ENCODE data around the gene DAB1. TPM values are rescaled to one million over a fixed set of nuclear protein-coding genes. Genes with fewer than 3 reads are reported as not detected.

DAB1 gene
- total and polyA plus RNA-seq, 5 experiments from 2014 or later = 0.16 to 0.53 (median 0.42) TPM; not detected in 2

DNA sequence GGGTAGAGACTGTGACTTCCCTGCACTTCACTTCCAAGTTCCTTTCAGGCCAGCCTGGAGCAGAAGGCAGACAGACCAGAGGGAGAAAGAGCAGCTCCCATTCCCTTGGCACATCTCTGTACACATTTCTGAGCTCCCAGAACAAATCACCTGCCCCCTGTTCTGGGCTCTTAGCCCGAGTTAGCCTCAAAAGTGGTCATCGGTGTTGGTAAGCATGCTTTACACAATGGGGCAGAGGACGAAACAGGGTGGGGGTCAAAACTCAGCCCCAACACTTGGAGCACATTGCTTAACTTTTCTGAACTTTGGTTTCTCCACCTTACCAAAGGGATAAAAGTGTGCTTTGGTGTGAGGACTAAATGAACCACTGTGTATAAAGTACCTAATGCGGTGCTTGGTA, 98.7 kb downstream of the DAB1 start:
- DNase-seq (no peak), ATAC-seq (no peak)
- no peak overlapping the region for H3K27ac Mint-ChIP-seq
- peaks cover 1 to 28% (median 5%) of the 10 kb centered on the region in 5 donors for H3K27me3 Mint-ChIP-seq
- H3K36me3 Mint-ChIP-seq = no peaks in the 10 kb centered on the region
- peaks cover 0 to 5% (median 0%) of the 10 kb centered on the region in 9 donors for H3K9me3 Mint-ChIP-seq
- H3K4me3 Mint-ChIP-seq = no peak overlapping the region
- H3K4me1 Mint-ChIP-seq = no peaks in the 10 kb centered on the region
- POLR2A ChIA-PET = no interaction called here

DNA sequence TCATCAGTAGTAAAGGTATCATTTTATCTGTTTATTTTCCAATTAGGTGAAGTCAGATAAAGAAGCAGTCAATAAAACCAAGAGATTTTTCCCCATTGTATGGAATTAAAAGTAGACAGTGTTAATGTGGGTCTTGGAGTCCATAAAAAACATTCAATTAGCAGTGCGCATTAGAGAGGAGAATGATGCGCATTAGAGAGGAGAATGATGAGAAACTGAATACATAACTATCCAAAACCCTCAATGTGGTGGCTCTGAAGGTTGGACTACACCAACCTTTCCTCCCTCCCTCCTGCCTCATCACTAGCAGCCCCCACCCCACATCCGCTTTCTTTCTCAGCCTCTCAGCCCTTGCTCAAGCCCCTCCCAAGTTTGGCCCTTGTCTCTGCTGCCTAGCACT, 99.5 kb downstream of the DAB1 start:
- ATAC-seq = no peak
- no peak overlapping the region for H3K4me3 Mint-ChIP-seq
- no peak for DNase-seq
- no peaks in the 10 kb centered on the region for H3K4me1 Mint-ChIP-seq
- peaks cover 0 to 2% (median 0%) of the 10 kb centered on the region in 9 donors for H3K9me3 Mint-ChIP-seq
- no peaks in the 10 kb centered on the region for H3K36me3 Mint-ChIP-seq
- POLR2A ChIA-PET = no interaction called here
- H3K27me3 Mint-ChIP-seq = peaks cover 1 to 28% (median 5%) of the 10 kb centered on the region in 5 donors
- H3K27ac Mint-ChIP-seq = no peak overlapping the region

DNA sequence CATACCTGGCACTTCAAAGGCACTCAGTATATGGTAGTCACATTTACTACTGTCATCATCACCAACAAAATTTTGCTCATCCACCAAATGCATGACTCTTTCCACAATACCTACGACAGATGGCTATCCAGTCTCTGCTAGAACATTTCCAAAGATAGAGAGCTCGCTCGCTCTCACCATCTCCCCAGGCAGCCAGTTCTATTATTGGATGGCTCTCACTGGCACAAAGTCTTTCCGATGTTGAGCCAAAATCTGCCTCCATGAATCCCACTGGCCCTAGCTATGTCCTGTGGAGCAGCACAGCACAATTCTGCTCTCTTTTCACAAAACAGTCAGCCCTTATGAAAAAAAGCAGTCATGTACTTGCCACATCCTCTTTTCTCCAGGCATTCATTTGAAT, 102.1 kb downstream of the DAB1 start:
- ATAC-seq (no peak), DNase-seq (no peak)
- POLR2A ChIA-PET = no interaction called here
- Mint-ChIP-seq H3K9me3 (peaks cover 0 to 8% (median 0%) of the 10 kb centered on the region in 9 donors), H3K4me3 (no peak overlapping the region), H3K27ac (no peak overlapping the region), H3K27me3 (peaks cover 0 to 22% (median 5%) of the 10 kb centered on the region in 5 donors), H3K36me3 (no peaks in the 10 kb centered on the region), H3K4me1 (no peaks in the 10 kb centered on the region)

DNA sequence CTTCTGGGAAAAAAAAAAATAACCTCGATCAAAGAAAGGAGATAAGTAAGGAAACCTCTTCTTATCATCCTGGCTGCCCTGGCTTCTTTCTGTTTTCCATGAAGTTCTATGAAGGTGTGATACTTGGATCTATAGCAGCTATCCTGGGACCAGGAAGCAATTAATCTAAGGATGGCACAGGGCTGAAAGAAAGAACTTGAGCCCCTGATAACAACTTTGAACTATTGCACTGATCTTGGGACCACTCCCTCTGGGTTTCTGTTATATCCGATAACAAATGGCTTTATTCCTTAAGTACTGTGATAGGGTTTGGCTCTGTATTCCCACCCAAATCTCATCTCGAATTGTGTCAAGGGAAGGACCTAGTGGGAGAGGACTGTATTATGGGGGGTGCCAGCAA, 104.1 kb downstream of the DAB1 start:
- H3K9me3 Mint-ChIP-seq = peaks cover 0 to 8% (median 0%) of the 10 kb centered on the region in 9 donors
- no peak overlapping the region for H3K27ac Mint-ChIP-seq
- no peak for ATAC-seq
- no peak for DNase-seq
- H3K4me1 Mint-ChIP-seq = no peaks in the 10 kb centered on the region
- no peak overlapping the region for H3K4me3 Mint-ChIP-seq
- H3K27me3 Mint-ChIP-seq = peaks cover 0 to 13% (median 2%) of the 10 kb centered on the region in 5 donors
- no peaks in the 10 kb centered on the region for H3K36me3 Mint-ChIP-seq
- POLR2A ChIA-PET = no interaction called here

DNA sequence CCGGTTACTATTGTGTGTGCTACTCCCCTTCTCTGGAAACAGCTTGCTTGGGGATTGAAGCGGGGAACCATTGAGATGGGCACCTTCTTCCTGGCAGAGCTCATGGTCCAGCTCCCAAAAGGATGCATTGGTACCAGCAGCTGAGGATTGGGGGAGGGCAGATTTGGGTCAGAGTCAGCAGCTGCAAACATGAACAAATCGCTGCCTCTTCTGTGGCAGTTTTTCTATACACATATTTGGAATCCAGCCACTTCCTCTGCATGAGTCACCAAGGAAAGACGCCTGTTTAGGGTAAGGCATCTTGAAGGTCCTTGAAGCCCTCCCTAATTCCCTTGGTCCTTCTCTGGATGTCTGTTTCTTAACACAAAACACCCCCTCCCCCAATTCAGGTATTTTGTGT, 104.7 kb downstream of the DAB1 start:
- Mint-ChIP-seq H3K4me1 (no peaks in the 10 kb centered on the region), H3K9me3 (peaks cover 0 to 8% (median 0%) of the 10 kb centered on the region in 9 donors), H3K36me3 (no peaks in the 10 kb centered on the region), H3K27ac (no peak overlapping the region), H3K27me3 (peaks cover 0 to 13% (median 3%) of the 10 kb centered on the region in 5 donors), H3K4me3 (no peak overlapping the region)
- DNase-seq (no peak), ATAC-seq (no peak)
- POLR2A ChIA-PET = no interaction called here

DNA sequence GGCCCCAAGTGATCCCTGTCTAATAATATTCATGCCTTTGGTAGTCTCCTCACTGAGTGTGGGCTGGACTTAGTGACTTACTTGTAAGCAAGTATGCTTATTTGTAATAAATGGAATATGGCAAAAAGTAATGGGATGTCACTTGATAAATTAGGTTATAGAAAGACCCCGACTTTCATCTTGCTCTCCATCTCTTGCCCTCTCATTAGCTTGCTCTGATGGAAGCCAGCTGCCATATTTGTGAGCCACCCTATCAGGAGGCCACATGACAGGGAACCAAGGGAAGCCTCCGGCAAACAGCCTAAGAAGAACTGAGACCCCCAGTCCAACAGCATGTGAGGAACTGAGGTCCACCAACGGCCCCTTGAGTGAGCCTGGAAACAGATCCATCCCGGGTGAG, 107.0 kb downstream of the DAB1 start:
- DNase-seq (no peak), ATAC-seq (no peak)
- Mint-ChIP-seq H3K9me3 (peaks cover 0 to 8% (median 0%) of the 10 kb centered on the region in 9 donors), H3K4me1 (no peaks in the 10 kb centered on the region), H3K36me3 (no peaks in the 10 kb centered on the region), H3K4me3 (no peak overlapping the region), H3K27ac (no peak overlapping the region), H3K27me3 (peaks cover 0 to 10% (median 3%) of the 10 kb centered on the region in 5 donors)
- POLR2A ChIA-PET = no interaction called here

DNA sequence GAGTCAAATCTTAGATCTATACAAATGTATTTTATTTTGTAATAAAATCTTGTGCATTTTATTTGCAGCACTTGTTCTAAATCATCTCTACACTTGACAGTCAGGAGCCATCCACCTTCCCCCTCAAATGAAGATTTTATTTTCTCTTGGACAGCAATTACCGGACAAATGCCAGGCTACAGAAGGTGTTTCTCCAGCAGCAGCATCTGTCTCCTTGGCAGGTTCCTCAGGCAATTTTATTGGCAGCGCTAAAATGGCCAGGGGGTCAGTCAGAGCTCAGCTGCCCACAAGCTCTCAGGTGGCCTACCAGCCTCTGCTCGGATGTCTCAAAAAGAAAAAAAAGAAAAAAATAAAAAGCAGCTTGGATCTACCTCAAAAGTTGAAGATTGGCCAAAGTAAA, 107.6 kb downstream of the DAB1 start:
- H3K9me3 Mint-ChIP-seq = peaks cover 0 to 8% (median 0%) of the 10 kb centered on the region in 9 donors
- peaks cover 0 to 2% (median 0%) of the 10 kb centered on the region in 4 donors for H3K4me1 Mint-ChIP-seq
- no peak overlapping the region for H3K27ac Mint-ChIP-seq
- POLR2A ChIA-PET = no interaction called here
- H3K27me3 Mint-ChIP-seq = peaks cover 0 to 4% (median 4%) of the 10 kb centered on the region in 5 donors
- no peak overlapping the region for H3K4me3 Mint-ChIP-seq
- ATAC-seq (no peak), DNase-seq (no peak)
- no peaks in the 10 kb centered on the region for H3K36me3 Mint-ChIP-seq

DNA sequence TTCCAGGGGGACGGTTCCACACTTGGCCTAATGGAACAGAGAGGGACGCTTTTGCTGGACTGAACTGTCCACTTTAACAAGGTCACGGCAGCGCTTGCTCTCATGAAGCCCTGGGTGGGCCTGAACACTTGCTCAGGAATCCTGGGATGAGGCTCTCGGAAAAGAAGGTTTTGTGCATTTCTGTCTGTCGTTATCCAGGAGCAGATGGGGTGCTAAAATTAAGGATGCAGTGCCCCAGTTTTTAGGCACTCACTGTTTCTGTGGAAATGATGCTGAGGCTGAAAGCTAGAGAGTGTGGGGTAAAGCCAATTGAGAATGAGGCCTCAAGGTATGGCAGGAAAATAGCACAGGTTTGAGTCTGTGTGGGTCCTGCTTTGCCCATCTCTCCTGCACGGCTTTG, 111.0 kb downstream of the DAB1 start:
- Mint-ChIP-seq H3K27ac (no peak overlapping the region), H3K27me3 (peaks cover 0 to 11% (median 2%) of the 10 kb centered on the region in 5 donors), H3K36me3 (no peaks in the 10 kb centered on the region), H3K4me3 (no peak overlapping the region), H3K4me1 (peaks cover 1 to 5% (median 3%) of the 10 kb centered on the region in 4 donors), H3K9me3 (peaks cover 0 to 13% (median 3%) of the 10 kb centered on the region in 9 donors)
- DNase-seq (no peak), ATAC-seq (no peak)
- POLR2A ChIA-PET = no interaction called here

DNA sequence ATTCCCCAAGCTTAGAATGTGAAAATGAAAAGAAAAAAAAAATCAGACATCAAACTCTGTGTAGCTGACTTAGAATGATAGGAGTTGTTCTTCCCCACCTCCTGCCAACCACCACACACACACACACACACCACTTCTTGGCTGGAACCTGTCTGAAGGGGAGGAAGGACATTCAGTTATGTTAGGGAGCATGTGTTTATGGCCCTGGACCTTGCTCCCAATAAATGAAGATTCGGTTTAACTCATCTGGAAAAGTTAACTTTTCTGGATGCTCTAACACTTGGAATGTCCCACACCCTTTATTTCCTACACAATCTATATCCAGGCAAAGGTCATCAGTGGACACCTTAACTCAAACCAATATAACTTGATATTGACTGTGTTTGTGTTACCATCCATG, 112.4 kb downstream of the DAB1 start:
- H3K4me1 Mint-ChIP-seq = peaks cover 12 to 16% (median 15%) of the 10 kb centered on the region in 4 donors
- POLR2A ChIA-PET = no interaction called here
- no peak overlapping the region for H3K27ac Mint-ChIP-seq
- H3K9me3 Mint-ChIP-seq = peaks cover 3 to 15% (median 9%) of the 10 kb centered on the region in 9 donors
- peaks cover 0 to 5% (median 0%) of the 10 kb centered on the region in 3 donors for H3K36me3 Mint-ChIP-seq
- ATAC-seq (no peak), DNase-seq (no peak)
- peaks cover 0 to 11% (median 2%) of the 10 kb centered on the region in 5 donors for H3K27me3 Mint-ChIP-seq
- H3K4me3 Mint-ChIP-seq = no peak overlapping the region

DNA sequence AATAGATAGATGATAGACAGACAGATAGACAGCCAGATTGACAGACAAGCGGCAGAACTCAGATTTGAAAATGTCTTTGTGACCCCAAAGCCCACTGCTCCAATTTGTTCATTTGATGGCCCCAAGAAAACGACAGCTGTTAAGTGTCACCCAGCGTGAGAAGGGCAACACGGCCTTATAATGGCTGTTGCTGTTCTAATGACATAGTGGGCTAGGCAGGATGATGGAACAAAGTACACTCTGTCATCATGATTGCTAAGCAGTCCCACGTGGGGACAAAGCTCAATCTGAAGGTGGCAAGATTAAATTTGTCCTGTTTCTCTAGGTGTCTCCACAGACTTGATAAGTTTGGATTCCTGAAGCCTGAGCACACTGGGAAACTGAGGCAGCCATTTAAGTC, 112.9 kb downstream of the DAB1 start:
- ATAC-seq (no peak), DNase-seq (no peak)
- Mint-ChIP-seq H3K9me3 (peaks cover 3 to 15% (median 9%) of the 10 kb centered on the region in 9 donors), H3K36me3 (peaks cover 0 to 5% (median 0%) of the 10 kb centered on the region in 3 donors), H3K4me3 (no peak overlapping the region), H3K27ac (no peak overlapping the region), H3K27me3 (peaks cover 0 to 11% (median 2%) of the 10 kb centered on the region in 5 donors), H3K4me1 (peaks cover 12 to 18% (median 15%) of the 10 kb centered on the region in 4 donors)
- POLR2A ChIA-PET = no interaction called here

DNA sequence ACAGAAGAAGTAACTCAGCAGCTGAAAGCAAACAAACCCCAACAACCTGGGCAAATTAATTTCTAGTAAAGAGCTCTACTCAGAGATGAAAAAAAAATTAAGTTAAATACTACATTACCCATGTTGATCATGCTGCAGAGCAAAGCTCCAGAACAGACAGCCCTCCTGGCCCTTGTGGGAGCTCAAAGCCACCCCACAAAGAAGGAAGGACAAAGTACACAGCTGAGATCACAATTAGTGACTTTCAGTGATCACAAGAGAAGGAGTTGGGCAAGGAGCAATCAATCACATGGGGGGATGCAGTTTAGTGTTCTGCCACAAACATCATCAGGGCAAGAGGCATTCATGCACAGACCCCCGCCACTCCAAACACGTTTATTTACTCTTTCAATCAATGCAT, 114.2 kb downstream of the DAB1 start:
- H3K9me3 Mint-ChIP-seq = peaks cover 3 to 13% (median 9%) of the 10 kb centered on the region in 9 donors
- H3K4me3 Mint-ChIP-seq = no peak overlapping the region
- peaks cover 12 to 18% (median 16%) of the 10 kb centered on the region in 4 donors for H3K4me1 Mint-ChIP-seq
- DNase-seq (no peak), ATAC-seq (no peak)
- peaks cover 0 to 10% (median 2%) of the 10 kb centered on the region in 5 donors for H3K27me3 Mint-ChIP-seq
- H3K36me3 Mint-ChIP-seq = peaks cover 0 to 5% (median 0%) of the 10 kb centered on the region in 3 donors
- peak overlapping the region in 1 of 10 donors; percentile 34 for H3K27ac Mint-ChIP-seq
- POLR2A ChIA-PET = no interaction called here

DNA sequence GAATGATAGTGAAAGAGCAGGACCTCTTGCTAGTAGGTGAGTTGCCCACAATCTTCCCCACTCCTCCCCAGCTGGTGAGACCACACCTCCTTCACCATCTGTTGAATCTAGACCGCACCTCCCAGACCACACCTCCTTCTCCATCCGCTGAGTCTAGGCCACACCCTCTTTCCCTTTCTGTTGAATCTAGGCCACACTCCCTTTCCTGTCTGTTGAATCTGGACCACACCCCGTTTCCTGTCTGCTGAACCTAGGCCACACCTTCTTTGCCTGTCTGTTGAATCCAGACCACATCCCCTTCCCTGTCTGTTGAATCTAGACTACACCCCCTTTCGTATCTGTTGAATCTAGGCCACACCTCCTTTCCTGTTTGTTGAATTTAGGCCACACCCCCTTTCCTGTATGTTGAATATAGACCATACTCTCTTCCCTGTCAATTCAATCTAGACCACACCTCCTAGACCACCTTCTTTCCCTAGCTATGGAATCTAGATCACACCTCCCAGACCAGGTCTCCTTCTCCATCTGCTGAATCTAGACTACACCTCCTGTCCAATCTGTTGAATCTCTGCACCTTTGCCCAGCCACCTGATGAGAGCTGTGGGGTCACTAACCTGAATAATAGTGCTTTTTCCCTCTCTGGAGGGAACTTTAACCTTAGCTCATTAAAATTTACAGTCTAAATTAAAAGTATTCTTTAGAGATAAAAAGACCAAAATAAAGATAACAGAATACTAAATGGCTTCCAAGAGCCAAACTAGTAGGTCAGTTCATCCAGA, 116.3 kb downstream of the DAB1 start:
- peak overlapping the region in 9 of 10 donors; percentile 15 to 83 (median 57) for H3K27ac Mint-ChIP-seq
- H3K4me1 Mint-ChIP-seq = peaks cover 12 to 18% (median 16%) of the 10 kb centered on the region in 4 donors
- POLR2A ChIA-PET = no interaction called here
- peaks cover 0 to 15% (median 8%) of the 10 kb centered on the region in 5 donors for H3K27me3 Mint-ChIP-seq
- H3K9me3 Mint-ChIP-seq = peaks cover 3 to 13% (median 9%) of the 10 kb centered on the region in 9 donors
- peak overlapping the region in 8 of 10 donors; percentile 30 to 68 (median 49) for H3K4me3 Mint-ChIP-seq
- peak; percentile 88 to 93 for ATAC-seq
- peak in 9 of 10 donors; percentile 4 to 70 (median 49) for DNase-seq
- peaks cover 0 to 5% (median 0%) of the 10 kb centered on the region in 3 donors for H3K36me3 Mint-ChIP-seq

DNA sequence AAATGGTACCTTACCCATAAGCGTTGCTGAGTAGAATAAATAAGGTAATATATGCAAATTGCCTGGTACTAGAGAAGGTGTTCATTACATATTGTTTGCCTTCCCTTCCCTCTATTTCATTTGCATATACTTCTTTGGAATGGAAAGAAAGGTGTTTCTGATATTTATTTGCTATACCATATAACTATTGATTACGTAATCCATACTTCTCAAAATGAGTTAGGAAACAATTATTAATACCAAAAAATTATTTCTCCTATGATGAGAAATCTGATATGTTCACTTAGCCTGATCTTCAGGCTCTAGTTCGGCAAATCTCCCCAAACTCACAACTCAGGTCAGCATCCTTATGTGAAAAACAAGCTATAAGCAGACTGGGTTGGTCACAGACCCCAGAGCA, 119.3 kb downstream of the DAB1 start:
- no peak overlapping the region for H3K4me3 Mint-ChIP-seq
- ATAC-seq = no peak
- POLR2A ChIA-PET = no interaction called here
- H3K36me3 Mint-ChIP-seq = peaks cover 0 to 5% (median 0%) of the 10 kb centered on the region in 3 donors
- peaks cover 0 to 34% (median 10%) of the 10 kb centered on the region in 5 donors for H3K27me3 Mint-ChIP-seq
- H3K4me1 Mint-ChIP-seq = peaks cover 12 to 17% (median 13%) of the 10 kb centered on the region in 4 donors
- DNase-seq = no peak
- peaks cover 0 to 15% (median 8%) of the 10 kb centered on the region in 9 donors for H3K9me3 Mint-ChIP-seq
- H3K27ac Mint-ChIP-seq = no peak overlapping the region

Data from naive thymus-derived CD8-positive, alpha-beta T cell (primary cell).